A549 (cell line): ENCODE measurements around the gene PANX1. TPM values are rescaled to one million over a fixed set of nuclear protein-coding genes. Genes with fewer than 3 reads are reported as not detected.

Experiments
- ATAC-seq, 2 experiments: fragments of 200-7000 bp in 1 of 2; fragments of >200 bp in 1 of 2; cut with Nextera tagmentation in 1 of 2; cut with Tn5 transposase in 1 of 2; 3 replicates each; pipeline versions ENCODE4 v1.8.0 to v1.9.1; 2018 to 2020; ENCODE audit warnings: mild to moderate bottlenecking in 1 of 2, moderate library complexity in 1 of 2
- CTCF ChIA-PET: fragments of 300-600 bp; sonication (Branson Sonifier 250); formaldehyde crosslinking; extraction: SDS; loops from one replicate; lab custom pipeline; 2021; ENCODE audit warnings: antibody characterized with exemption, inconsistent platforms; lab: Yijun Ruan, JAX
- POLR2A ChIA-PET: fragments of 350-600 bp; formaldehyde crosslinking; extraction: SDS; loops from one replicate; lab custom pipeline; 2021; ENCODE audit warnings: antibody characterized with exemption, inconsistent platforms; lab: Yijun Ruan, JAX
- DNase-seq, 2 experiments: peaks; one replicate each; pipeline versions ENCODE4 v3.0.0 to v3.0.0-alpha.2; 2011 to 2016; ENCODE audit warnings: low read depth in 1 of 2, low spot score in 1 of 2
- FAIRE-seq: peaks from 2 replicates; lab custom pipeline; 2011; peaks lifted over from hg19 to GRCh38; lab: Jason Lieb, UNC
- H3K27ac ChIP-seq, 2 experiments: fragments of >200 bp; sonication (Bioruptor Twin); formaldehyde crosslinking; 3 replicates each; pipeline ENCODE4 v1.5.1; 2016 to 2017
- H3K4me1 ChIP-seq: fragments of >200 bp; sonication (Bioruptor Twin); formaldehyde crosslinking; 3 replicates; pipeline ENCODE4 v1.6.1; 2016
- H3K4me2 ChIP-seq: fragments of >200 bp; sonication (Bioruptor Twin); formaldehyde crosslinking; 3 replicates; pipeline ENCODE4 v1.6.1; 2016
- H3K4me3 ChIP-seq: fragments of >200 bp; sonication (Bioruptor Twin); formaldehyde crosslinking; 3 replicates; pipeline ENCODE4 v1.5.1; 2016
- H3K9me3 ChIP-seq: fragments of >200 bp; sonication (Bioruptor Twin); formaldehyde crosslinking; 3 replicates; pipeline ENCODE4 v1.6.1; 2016
- CHD4 ChIP-seq: fragments of 200-600 bp; sonication (generic); IDR thresholded peaks from 2 replicates; pipeline ENCODE4 v1.6.1; 2016; ENCODE audit warnings: antibody characterized with exemption, mild to moderate bottlenecking, borderline replicate concordance
- ESRRA ChIP-seq: fragments of 150-350 bp; IDR thresholded peaks from 2 replicates; pipeline ENCODE4 v1.6.1; 2014; ENCODE audit warnings: mild to moderate bottlenecking, low read length, borderline replicate concordance
- FOXS1 ChIP-seq: fragments of 250-450 bp; sonication (Bioruptor Pico); IDR thresholded peaks from 2 replicates; pipeline ENCODE4 v1.5.0; 2020; ENCODE audit warnings: mild to moderate bottlenecking, moderate library complexity
- HDAC2 ChIP-seq: fragments of 200-600 bp; sonication (generic); IDR thresholded peaks from 2 replicates; pipeline ENCODE4 v1.6.1; 2016
- HOXB13 ChIP-seq: fragments of 250-450 bp; sonication (Bioruptor Pico); IDR thresholded peaks from 2 replicates; pipeline ENCODE4 v1.5.0; 2020; ENCODE audit warnings: low read depth, mild to moderate bottlenecking, moderate library complexity
- KDM1A ChIP-seq: fragments of 200-600 bp; sonication (generic); IDR thresholded peaks from 2 replicates; pipeline ENCODE4 v1.6.1; 2016; ENCODE audit warnings: low read depth, mild to moderate bottlenecking
- KDM5A ChIP-seq: fragments of 200-600 bp; sonication (generic); IDR thresholded peaks from 2 replicates; pipeline ENCODE4 v1.6.1; 2016; ENCODE audit warnings: antibody characterized with exemption, mild to moderate bottlenecking
- MAFK ChIP-seq: fragments of 450-650 bp; IDR thresholded peaks from 2 replicates; pipeline ENCODE4 v1.6.1; 2014; ENCODE audit not compliant: partially characterized antibody
- MAZ ChIP-seq: fragments of 150-350 bp; IDR thresholded peaks from 2 replicates; pipeline ENCODE4 v1.6.1; 2014; ENCODE audit warnings: antibody characterized with exemption, low read depth, low read length, borderline replicate concordance
- NFE2L2 ChIP-seq: fragments of 150-350 bp; conservative IDR thresholded peaks from 2 replicates; pipeline ENCODE4 v1.6.1; 2014; ENCODE audit warnings: low read length
- NR3C1 ChIP-seq: fragments of >200 bp; sonication (Bioruptor Twin); formaldehyde crosslinking; IDR thresholded peaks from 3 replicates; pipeline ENCODE4 v1.6.1; 2017
- PHF8 ChIP-seq: fragments of 200-600 bp; sonication (generic); IDR thresholded peaks from 2 replicates; pipeline ENCODE4 v1.6.1; 2016; ENCODE audit warnings: low read depth, mild to moderate bottlenecking, antibody characterized with exemption, moderate library complexity, borderline replicate concordance
- POLR2AphosphoS2 ChIP-seq: conservative IDR thresholded peaks from 2 replicates; pipeline ENCODE4 v1.6.1; 2012; ENCODE audit warnings: low read length, improper control_type of control experiment, inconsistent platforms
- RNF2 ChIP-seq: fragments of 200-600 bp; sonication (generic); IDR thresholded peaks from 2 replicates; pipeline ENCODE4 v1.6.1; 2016; ENCODE audit warnings: low read depth, mild to moderate bottlenecking, antibody characterized with exemption, moderate library complexity, borderline replicate concordance
- SMC3 ChIP-seq: fragments of >200 bp; sonication (Bioruptor Twin); formaldehyde crosslinking; IDR thresholded peaks from 3 replicates; pipeline ENCODE4 v1.6.1; 2018; ENCODE audit warnings: inconsistent platforms
- SREBF2 ChIP-seq: fragments of 450-650 bp; IDR thresholded peaks from 2 replicates; pipeline ENCODE4 v1.6.1; 2014; ENCODE audit warnings: mild to moderate bottlenecking, moderate library complexity
- ZSCAN20 ChIP-seq: fragments of 250-450 bp; sonication (Bioruptor Pico); IDR thresholded peaks from 2 replicates; pipeline ENCODE4 v1.8.0; 2022; ENCODE audit warnings: mild to moderate bottlenecking, moderate library complexity
- WGBS: methylation state at CpG from one replicate; pipeline ENCODE4 v1.1.6; 2017; ENCODE audit errors: missing lambda C conversion rate; 5-methylcytosine and 5-hydroxymethylcytosine counted together
- polyA plus RNA-seq, 4 experiments: library from polyadenylated mRNA; depleted of rRNA in 3 of 4; stranded (reverse); fragments of >200 nt; fragmentation: RNase III in 1 of 4; extraction: RNeasy Plus Mini Kit Qiagen cat#74134 plus additional on column Dnase treatment in 1 of 4; gene quantifications; 2 replicates in 3 of 4; 3 replicates in 1 of 4; pipeline ENCODE4 v1.2.3, GENCODE V29; 2011 to 2017
- TF ChIP-seq, protein P1 (sequence below): fragments of 250-450 bp; sonication (Bioruptor Pico); IDR thresholded peaks from 2 replicates; pipeline ENCODE4 v1.5.0; 2021; ENCODE audit warnings: mild to moderate bottlenecking, moderate library complexity, borderline replicate concordance
- TF ChIP-seq, protein P2 (sequence below): fragments of >200 bp; sonication (Bioruptor Twin); formaldehyde crosslinking; IDR thresholded peaks from 3 replicates; pipeline ENCODE4 v1.6.1; 2016
- TF ChIP-seq, protein P3 (sequence below): fragments of >200 bp; sonication (Bioruptor Twin); formaldehyde crosslinking; IDR thresholded peaks from 3 replicates; pipeline ENCODE4 v1.5.1; 2016
- TF ChIP-seq, protein P4 (sequence below): IDR thresholded peaks from 2 replicates; pipeline ENCODE4 v1.6.1; 2012; ENCODE audit warnings: low read depth, borderline replicate concordance

The PANX1 gene
- polyA plus RNA-seq, 2 of the 4 experiments (the other 2 are of a cell fraction) = 11.0 to 13.3 TPM

DNA sequence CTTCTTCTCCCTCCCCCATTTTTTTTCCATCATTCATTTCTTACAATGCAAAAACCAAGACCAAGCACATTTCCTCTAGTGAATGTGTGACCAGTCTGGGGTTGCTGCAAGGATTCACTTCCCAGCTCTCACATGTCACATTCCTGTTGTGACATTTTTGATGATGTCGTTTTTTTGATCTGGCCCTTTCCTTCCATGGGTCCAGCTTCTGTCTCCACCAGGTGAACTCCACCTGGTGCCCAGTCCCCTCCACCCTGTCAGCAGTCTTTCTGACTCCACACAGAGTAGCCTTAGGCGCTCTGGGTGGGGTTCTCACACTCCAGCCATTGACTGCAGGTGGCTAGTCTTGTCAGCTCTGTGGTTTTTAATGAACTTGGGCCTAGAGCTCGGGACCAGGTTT lies 15.6 kb downstream of the PANX1 start:
- Histone ChIP-seq H3K9me3 (no peaks in the 10 kb centered on the region), H3K4me3 (no peak overlapping the region), H3K4me1 (peaks cover 76% of the 10 kb centered on the region), H3K4me2 (peak overlapping the region; percentile 36; the same call in 1 of the 3 replicates), H3K27ac (peak overlapping the region in 1 of 2 experiments; percentile 49; a peak in 2 of 6 replicates)
- no peak for FAIRE-seq
- CTCF ChIA-PET = interaction anchor here (1.0 to 1.3 kb wide), 2 partner anchors 11 to 27 kb away, joined by 3 to 4 read pairs; no protein-coding TSS in a partner anchor
- POLR2A ChIA-PET = no interaction called here
- no peak for ATAC-seq
- no peak for DNase-seq
- TF ChIP-seq ESRRA (no peak), SMC3 (no peak), RNF2 (no peak), NR3C1 (no peak), CHD4 (no peak), SREBF2 (no peak), ZSCAN20 (no peak), PHF8 (no peak), KDM5A (no peak), POLR2AphosphoS2 (no peak), HDAC2 (no peak), NFE2L2 (no peak), MAFK (no peak), FOXS1 (CRISPR knock-in tag) (no peak), MAZ (no peak)
- TF ChIP-seq, protein P1, sequence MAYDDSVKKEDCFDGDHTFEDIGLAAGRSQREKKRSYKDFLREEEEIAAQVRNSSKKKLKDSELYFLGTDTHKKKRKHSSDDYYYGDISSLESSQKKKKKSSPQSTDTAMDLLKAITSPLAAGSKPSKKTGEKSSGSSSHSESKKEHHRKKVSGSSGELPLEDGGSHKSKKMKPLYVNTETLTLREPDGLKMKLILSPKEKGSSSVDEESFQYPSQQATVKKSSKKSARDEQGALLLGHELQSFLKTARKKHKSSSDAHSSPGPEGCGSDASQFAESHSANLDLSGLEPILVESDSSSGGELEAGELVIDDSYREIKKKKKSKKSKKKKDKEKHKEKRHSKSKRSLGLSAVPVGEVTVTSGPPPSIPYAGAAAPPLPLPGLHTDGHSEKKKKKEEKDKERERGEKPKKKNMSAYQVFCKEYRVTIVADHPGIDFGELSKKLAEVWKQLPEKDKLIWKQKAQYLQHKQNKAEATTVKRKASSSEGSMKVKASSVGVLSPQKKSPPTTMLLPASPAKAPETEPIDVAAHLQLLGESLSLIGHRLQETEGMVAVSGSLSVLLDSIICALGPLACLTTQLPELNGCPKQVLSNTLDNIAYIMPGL = no peak
- TF ChIP-seq, protein P2, sequence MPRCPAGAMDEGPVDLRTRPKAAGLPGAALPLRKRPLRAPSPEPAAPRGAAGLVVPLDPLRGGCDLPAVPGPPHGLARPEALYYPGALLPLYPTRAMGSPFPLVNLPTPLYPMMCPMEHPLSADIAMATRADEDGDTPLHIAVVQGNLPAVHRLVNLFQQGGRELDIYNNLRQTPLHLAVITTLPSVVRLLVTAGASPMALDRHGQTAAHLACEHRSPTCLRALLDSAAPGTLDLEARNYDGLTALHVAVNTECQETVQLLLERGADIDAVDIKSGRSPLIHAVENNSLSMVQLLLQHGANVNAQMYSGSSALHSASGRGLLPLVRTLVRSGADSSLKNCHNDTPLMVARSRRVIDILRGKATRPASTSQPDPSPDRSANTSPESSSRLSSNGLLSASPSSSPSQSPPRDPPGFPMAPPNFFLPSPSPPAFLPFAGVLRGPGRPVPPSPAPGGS = no peak
- TF ChIP-seq, protein P3, sequence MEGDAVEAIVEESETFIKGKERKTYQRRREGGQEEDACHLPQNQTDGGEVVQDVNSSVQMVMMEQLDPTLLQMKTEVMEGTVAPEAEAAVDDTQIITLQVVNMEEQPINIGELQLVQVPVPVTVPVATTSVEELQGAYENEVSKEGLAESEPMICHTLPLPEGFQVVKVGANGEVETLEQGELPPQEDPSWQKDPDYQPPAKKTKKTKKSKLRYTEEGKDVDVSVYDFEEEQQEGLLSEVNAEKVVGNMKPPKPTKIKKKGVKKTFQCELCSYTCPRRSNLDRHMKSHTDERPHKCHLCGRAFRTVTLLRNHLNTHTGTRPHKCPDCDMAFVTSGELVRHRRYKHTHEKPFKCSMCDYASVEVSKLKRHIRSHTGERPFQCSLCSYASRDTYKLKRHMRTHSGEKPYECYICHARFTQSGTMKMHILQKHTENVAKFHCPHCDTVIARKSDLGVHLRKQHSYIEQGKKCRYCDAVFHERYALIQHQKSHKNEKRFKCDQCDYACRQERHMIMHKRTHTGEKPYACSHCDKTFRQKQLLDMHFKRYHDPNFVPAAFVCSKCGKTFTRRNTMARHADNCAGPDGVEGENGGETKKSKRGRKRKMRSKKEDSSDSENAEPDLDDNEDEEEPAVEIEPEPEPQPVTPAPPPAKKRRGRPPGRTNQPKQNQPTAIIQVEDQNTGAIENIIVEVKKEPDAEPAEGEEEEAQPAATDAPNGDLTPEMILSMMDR = no peak
- TF ChIP-seq, protein P4, sequence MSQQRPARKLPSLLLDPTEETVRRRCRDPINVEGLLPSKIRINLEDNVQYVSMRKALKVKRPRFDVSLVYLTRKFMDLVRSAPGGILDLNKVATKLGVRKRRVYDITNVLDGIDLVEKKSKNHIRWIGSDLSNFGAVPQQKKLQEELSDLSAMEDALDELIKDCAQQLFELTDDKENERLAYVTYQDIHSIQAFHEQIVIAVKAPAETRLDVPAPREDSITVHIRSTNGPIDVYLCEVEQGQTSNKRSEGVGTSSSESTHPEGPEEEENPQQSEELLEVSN = no peak
- WGBS = 82% methylated on average over 2 of the region's 3 CpGs

DNA sequence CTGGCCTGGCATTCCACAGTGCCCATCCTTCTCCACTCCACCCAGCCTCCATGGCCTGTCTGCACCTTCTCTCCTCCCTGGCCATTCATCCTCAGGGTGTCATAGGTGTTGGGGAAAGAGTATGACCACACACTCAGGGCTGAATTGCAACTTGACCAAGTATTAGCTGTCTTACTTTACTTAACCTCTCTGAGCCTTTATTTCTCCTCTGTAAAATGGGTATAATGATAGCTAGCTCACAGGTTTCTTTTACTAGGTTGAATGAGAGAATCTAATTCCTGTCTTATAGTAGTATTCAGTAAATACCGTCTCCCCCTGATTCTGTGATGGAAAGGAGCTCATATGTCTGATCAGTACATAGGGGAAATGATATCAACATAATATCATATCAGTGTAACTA lies 16.0 kb downstream of the PANX1 start:
- Histone ChIP-seq H3K27ac (peak overlapping the region in 1 of 2 experiments; percentile 49; a peak in 2 of 6 replicates), H3K4me3 (no peak overlapping the region), H3K4me2 (peak overlapping the region; percentile 46; the same call in 1 of the 3 replicates), H3K4me1 (peaks cover 80% of the 10 kb centered on the region), H3K9me3 (no peaks in the 10 kb centered on the region)
- ATAC-seq (no peak), FAIRE-seq (no peak), DNase-seq (no peak)
- ChIA-PET POLR2A (no interaction called here), CTCF (interaction anchor here (1.0 to 1.3 kb wide), 2 partner anchors 10 to 26 kb away, joined by 3 to 4 read pairs; no protein-coding TSS in a partner anchor)
- 88% methylated on average over 1 of the region's 1 CpG for WGBS
- TF ChIP-seq KDM1A (0 out of 2 replicates have a peak, but pooled peaks have one; percentile 44), HOXB13 (no peak)
